ENCODE results near the gene ST8SIA5. TPM values are rescaled to one million over a fixed set of nuclear protein-coding genes. Genes with fewer than 3 reads are reported as not detected.

The ST8SIA5 gene
- total RNA-seq, 1 experiment from 2014 or later: not detected

DNA sequence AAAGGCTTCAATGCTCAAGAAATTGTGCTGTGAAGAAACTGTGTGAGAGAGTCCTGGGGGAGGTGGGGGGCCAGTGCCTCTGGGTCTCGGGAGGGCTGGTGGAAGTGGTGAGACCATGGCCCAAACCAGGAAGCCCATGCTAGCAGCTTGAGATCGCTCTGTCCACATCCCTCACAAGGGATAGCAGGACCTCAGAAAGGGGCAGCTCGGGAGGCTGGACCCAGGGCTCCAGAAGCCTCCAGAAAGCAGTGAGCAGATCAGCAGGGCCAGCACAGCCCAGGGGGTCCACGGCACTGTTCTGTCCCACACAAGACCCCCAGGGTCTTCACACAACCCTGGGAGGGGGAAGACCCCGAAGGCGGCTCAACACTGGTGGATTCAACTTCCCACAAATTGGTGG is 24.1 kb downstream of the ST8SIA5 start:
- H3K36me3 ChIP-seq (ENCODE audit: low read depth): no peaks in the 10 kb centered on the region
- TF ChIP-seq, protein P1, sequence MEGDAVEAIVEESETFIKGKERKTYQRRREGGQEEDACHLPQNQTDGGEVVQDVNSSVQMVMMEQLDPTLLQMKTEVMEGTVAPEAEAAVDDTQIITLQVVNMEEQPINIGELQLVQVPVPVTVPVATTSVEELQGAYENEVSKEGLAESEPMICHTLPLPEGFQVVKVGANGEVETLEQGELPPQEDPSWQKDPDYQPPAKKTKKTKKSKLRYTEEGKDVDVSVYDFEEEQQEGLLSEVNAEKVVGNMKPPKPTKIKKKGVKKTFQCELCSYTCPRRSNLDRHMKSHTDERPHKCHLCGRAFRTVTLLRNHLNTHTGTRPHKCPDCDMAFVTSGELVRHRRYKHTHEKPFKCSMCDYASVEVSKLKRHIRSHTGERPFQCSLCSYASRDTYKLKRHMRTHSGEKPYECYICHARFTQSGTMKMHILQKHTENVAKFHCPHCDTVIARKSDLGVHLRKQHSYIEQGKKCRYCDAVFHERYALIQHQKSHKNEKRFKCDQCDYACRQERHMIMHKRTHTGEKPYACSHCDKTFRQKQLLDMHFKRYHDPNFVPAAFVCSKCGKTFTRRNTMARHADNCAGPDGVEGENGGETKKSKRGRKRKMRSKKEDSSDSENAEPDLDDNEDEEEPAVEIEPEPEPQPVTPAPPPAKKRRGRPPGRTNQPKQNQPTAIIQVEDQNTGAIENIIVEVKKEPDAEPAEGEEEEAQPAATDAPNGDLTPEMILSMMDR (conservative IDR thresholded peaks at IDR 0.05): no peak
- TF ChIP-seq EZH2 (IDR thresholded peaks at IDR 0.05; ENCODE audit: low read depth): no peak
- no peaks in the 10 kb centered on the region for H3K9me2 ChIP-seq (ENCODE audit: insufficient read depth)
- peaks cover 23% of the 10 kb centered on the region for H3K27me3 ChIP-seq (ENCODE audit: insufficient read depth, low read depth)
- BruUV-seq (replicated peaks): no TSS peak
- H3F3A ChIP-seq (ENCODE audit: insufficient read depth, low read depth): no peaks in the 10 kb centered on the region
- intact Hi-C loops (cut with micrococcal nuclease; ENCODE audit: unreplicated experiment): no loop called here
- H2AFZ ChIP-seq: no peak overlapping the region
- DNase-seq: no peak
- H3K4me3 ChIP-seq: no peak overlapping the region
- POLR2A ChIA-PET (ENCODE audit: unreplicated experiment): no interaction called here
- no peaks in the 10 kb centered on the region for H3K79me2 ChIP-seq (ENCODE audit: low read depth)
- no peak overlapping the region for H3K4me2 ChIP-seq
- CTCF ChIA-PET: no interaction called here
- no peaks in the 10 kb centered on the region for H4K20me1 ChIP-seq (ENCODE audit: insufficient read depth)
- no peak overlapping the region for H3K27ac ChIP-seq
- H3K9me3 ChIP-seq (ENCODE audit: insufficient read depth, low read depth): no peaks in the 10 kb centered on the region
- H3K4me1 ChIP-seq (replicated peaks; ENCODE audit: insufficient read depth): no peaks in the 10 kb centered on the region

DNA sequence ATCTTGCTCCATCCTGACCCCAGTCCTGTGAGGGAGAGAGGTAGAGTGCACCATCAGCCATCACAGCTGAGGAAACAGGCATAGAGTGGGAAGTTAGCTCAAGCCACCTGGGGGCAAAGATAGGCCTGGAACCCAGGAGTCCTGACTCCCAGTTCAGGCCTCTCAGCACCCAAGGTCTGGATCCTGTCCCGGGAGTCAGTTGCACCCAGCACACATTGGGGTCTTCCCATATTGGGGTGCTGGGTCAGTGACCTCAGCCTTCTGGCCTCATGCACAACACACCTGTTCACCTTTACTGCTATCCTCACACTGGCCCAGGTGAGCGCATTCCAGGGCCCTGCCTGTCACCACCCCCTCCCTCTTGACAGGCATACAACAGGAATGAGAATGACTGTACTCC is 24.7 kb downstream of the ST8SIA5 start:
- POLR2A ChIA-PET (ENCODE audit: unreplicated experiment): no interaction called here

DNA sequence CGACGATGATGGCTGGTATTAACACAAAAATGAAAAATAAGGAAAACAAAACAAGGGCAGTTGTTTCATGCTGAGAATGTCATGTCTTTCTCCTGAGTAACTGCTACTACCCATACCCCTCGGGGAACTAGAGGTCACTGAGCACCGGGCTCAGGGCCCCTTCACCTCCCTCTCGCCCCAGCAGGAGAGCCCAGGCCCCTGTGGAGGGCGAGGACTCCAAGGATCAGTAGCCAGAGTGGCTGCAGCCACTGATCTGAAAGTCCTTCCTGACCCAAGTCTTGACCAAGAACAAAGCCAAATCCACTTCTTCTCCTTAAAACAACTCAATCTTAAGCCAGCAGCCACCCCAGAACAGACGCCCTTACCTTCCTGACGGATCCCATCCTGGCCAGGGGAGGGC is 25.5 kb downstream of the ST8SIA5 start:
- CTCF ChIA-PET: no interaction called here
- Histone ChIP-seq H3K9me2 (ENCODE audit: insufficient read depth) (no peaks in the 10 kb centered on the region), H3K36me3 (ENCODE audit: low read depth) (no peaks in the 10 kb centered on the region), H3K4me2 (no peak overlapping the region), H3F3A (ENCODE audit: insufficient read depth, low read depth) (no peaks in the 10 kb centered on the region; the same call in 1 of the 2 replicates), H3K27me3 (ENCODE audit: insufficient read depth, low read depth) (peaks cover 8% of the 10 kb centered on the region), H3K79me2 (ENCODE audit: low read depth) (no peaks in the 10 kb centered on the region), H3K27ac (no peak overlapping the region), H4K20me1 (ENCODE audit: insufficient read depth) (no peaks in the 10 kb centered on the region), H2AFZ (no peak overlapping the region), H3K4me1 (replicated peaks; ENCODE audit: insufficient read depth) (no peaks in the 10 kb centered on the region), H3K9me3 (ENCODE audit: insufficient read depth, low read depth) (no peaks in the 10 kb centered on the region), H3K4me3 (no peak overlapping the region)
- POLR2A ChIA-PET (ENCODE audit: unreplicated experiment): no interaction called here
- no TSS peak for BruUV-seq (replicated peaks)
- DNase-seq: no peak
- TF ChIP-seq, protein P1 (conservative IDR thresholded peaks at IDR 0.05): no peak
- TF ChIP-seq EZH2 (IDR thresholded peaks at IDR 0.05; ENCODE audit: low read depth): no peak
- intact Hi-C loops (cut with micrococcal nuclease; ENCODE audit: unreplicated experiment): no loop called here

More for the DNA sequence above, 24.7 kb downstream of the ST8SIA5 start:
- no peaks in the 10 kb centered on the region for H3K9me2 ChIP-seq (ENCODE audit: insufficient read depth)
- H2AFZ ChIP-seq: no peak overlapping the region
- H3F3A ChIP-seq (ENCODE audit: insufficient read depth, low read depth): no peaks in the 10 kb centered on the region
- no peak overlapping the region for H3K27ac ChIP-seq
- no peaks in the 10 kb centered on the region for H3K36me3 ChIP-seq (ENCODE audit: low read depth)
- DNase-seq: no peak
- H3K79me2 ChIP-seq (ENCODE audit: low read depth): no peaks in the 10 kb centered on the region
- H4K20me1 ChIP-seq (ENCODE audit: insufficient read depth): no peaks in the 10 kb centered on the region
- no peaks in the 10 kb centered on the region for H3K9me3 ChIP-seq (ENCODE audit: insufficient read depth, low read depth)
- CTCF ChIA-PET: no interaction called here
- no peak for TF ChIP-seq EZH2 (IDR thresholded peaks at IDR 0.05; ENCODE audit: low read depth)
- TF ChIP-seq, protein P1 (conservative IDR thresholded peaks at IDR 0.05): no peak
- no TSS peak for BruUV-seq (replicated peaks)
- H3K27me3 ChIP-seq (ENCODE audit: insufficient read depth, low read depth): peaks cover 17% of the 10 kb centered on the region
- no peak overlapping the region for H3K4me2 ChIP-seq
- no peaks in the 10 kb centered on the region for H3K4me1 ChIP-seq (replicated peaks; ENCODE audit: insufficient read depth)
- intact Hi-C loops (cut with micrococcal nuclease; ENCODE audit: unreplicated experiment): no loop called here
- no peak overlapping the region for H3K4me3 ChIP-seq

All from PC-9 (cell line).